HepG2 (cell line): ENCODE results near the gene PSG2.

Experiments used
- ATF6 ChIP-seq: sonication (generic); formaldehyde crosslinking; conservative IDR thresholded peaks from 2 replicates; pipeline ENCODE4 v1.4.0; 2020; ENCODE audit warnings: missing genetic modification reagents
- CEBPB ChIP-seq: IDR thresholded peaks from 2 replicates; pipeline ENCODE4 v1.6.1; 2011; ENCODE audit warnings: low read depth, low read length, improper control_type of control experiment, borderline replicate concordance
- CTCF ChIP-seq: sonication (generic); formaldehyde crosslinking; IDR thresholded peaks from 2 replicates; pipeline ENCODE4 v1.5.0; 2020; ENCODE audit warnings: mild to moderate bottlenecking, missing genetic modification reagents, moderate library complexity
- EHMT2 ChIP-seq: fragments of 200-600 bp; sonication (generic); IDR thresholded peaks from 2 replicates; pipeline ENCODE4 v1.7.0; 2017; ENCODE audit warnings: antibody characterized with exemption, low read depth, low read length, borderline replicate concordance
- ELF1 ChIP-seq: sonication (generic); formaldehyde crosslinking; IDR thresholded peaks from 2 replicates; pipeline ENCODE4 v1.4.0; 2020; ENCODE audit warnings: missing genetic modification reagents
- GABPA ChIP-seq, 2 experiments: IDR thresholded peaks; 2 replicates each; pipeline ENCODE4 v1.6.1; 2011 to 2016; ENCODE audit warnings: low read depth in 2 of 2, low read length in 1 of 2, missing biosample characterization in 1 of 2, missing genetic modification characterization in 1 of 2
- MXI1 ChIP-seq: IDR thresholded peaks from 3 replicates; pipeline ENCODE4 v1.6.1; 2012; ENCODE audit warnings: low read depth, low read length, inconsistent platforms, borderline replicate concordance
- NKX3-1 ChIP-seq: sonication (generic); formaldehyde crosslinking; IDR thresholded peaks from 2 replicates; pipeline ENCODE4 v1.5.0; 2020; ENCODE audit warnings: missing genetic modification reagents
- PBX3 ChIP-seq: sonication (generic); formaldehyde crosslinking; IDR thresholded peaks from 2 replicates; pipeline ENCODE4 v1.8.1; 2023; ENCODE audit warnings: missing genetic modification reagents, inconsistent platforms, borderline replicate concordance
- PCBP1 ChIP-seq: fragments of 200-400 bp; formaldehyde crosslinking; IDR thresholded peaks from 2 replicates; pipeline ENCODE4 v1.6.1; 2017; ENCODE audit warnings: mild to moderate bottlenecking, low read depth, low read length, borderline replicate concordance
- TAF1 ChIP-seq: sonication (generic); formaldehyde crosslinking; IDR thresholded peaks from 2 replicates; pipeline ENCODE4 v1.4.0; 2020; ENCODE audit warnings: missing genetic modification reagents
- ZNF432 ChIP-seq: sonication (generic); formaldehyde crosslinking; IDR thresholded peaks from 2 replicates; pipeline ENCODE4 v1.5.0; 2020; ENCODE audit warnings: missing genetic modification reagents, mild to moderate bottlenecking, borderline replicate concordance
- TF ChIP-seq, protein P1 (sequence below): sonication (generic); formaldehyde crosslinking; IDR thresholded peaks from 2 replicates; pipeline ENCODE4 v1.5.0; 2020; ENCODE audit warnings: missing genetic modification reagents, mild to moderate bottlenecking, borderline replicate concordance
- TF ChIP-seq, protein P2 (sequence below), 2 experiments: sonication (generic) in 1 of 2; formaldehyde crosslinking in 1 of 2; IDR thresholded peaks; 2 replicates each; pipeline versions ENCODE4 v1.5.1 to v1.6.1; 2011 to 2020; ENCODE audit warnings: borderline replicate concordance in 1 of 2, low read depth in 1 of 2, low read length in 1 of 2, mild to moderate bottlenecking in 1 of 2, missing genetic modification reagents in 1 of 2, moderate library complexity in 1 of 2

DNA sequence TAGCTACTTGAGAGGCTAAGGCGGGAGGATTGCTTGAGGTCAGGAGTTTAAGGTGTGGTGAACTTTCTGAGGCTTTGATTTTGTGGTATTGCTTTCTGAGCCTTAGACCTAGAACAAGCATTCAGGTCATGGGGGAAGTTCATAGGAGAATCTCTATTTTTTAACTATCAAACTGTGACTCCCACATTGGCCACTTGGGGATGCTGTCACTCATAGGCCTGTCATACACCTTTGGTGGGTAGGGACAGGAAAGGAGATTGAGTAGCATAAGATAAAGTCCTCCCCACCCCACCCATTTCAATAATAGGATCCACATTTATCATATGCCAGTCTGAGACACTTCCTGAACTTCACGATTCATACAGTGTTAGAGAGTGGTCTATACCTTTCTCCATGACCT is 41.9 kb upstream of the PSG2 start:
- TF ChIP-seq CTCF (CRISPR knock-in tag), result no peak
- TF ChIP-seq TAF1 (CRISPR knock-in tag), result no peak
- TF ChIP-seq CEBPB, result no peak
- no peak for TF ChIP-seq ATF6 (CRISPR knock-in tag)
- TF ChIP-seq MXI1, result no peak
- TF ChIP-seq, protein P1, sequence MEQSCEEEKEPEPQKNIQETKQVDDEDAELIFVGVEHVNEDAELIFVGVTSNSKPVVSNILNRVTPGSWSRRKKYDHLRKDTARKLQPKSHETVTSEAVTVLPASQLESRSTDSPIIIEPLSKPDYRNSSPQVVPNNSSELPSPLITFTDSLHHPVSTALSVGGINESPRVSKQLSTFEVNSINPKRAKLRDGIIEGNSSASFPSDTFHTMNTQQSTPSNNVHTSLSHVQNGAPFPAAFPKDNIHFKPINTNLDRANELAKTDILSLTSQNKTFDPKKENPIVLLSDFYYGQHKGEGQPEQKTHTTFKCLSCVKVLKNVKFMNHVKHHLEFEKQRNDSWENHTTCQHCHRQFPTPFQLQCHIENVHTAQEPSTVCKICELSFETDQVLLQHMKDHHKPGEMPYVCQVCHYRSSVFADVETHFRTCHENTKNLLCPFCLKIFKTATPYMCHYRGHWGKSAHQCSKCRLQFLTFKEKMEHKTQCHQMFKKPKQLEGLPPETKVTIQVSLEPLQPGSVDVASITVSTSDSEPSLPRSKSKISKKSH (CRISPR knock-in tag), result no peak
- TF ChIP-seq NKX3-1, result no peak
- TF ChIP-seq GABPA (IDR thresholded peaks at IDR 0.05; ENCODE audit: low read depth, low read length), result no peak
- no peak for TF ChIP-seq GABPA (CRISPR knock-in tag; IDR thresholded peaks at IDR 0.05; ENCODE audit: low read depth)
- no peak for TF ChIP-seq PBX3 (CRISPR knock-in tag)
- TF ChIP-seq PCBP1, result no peak
- TF ChIP-seq, protein P2, sequence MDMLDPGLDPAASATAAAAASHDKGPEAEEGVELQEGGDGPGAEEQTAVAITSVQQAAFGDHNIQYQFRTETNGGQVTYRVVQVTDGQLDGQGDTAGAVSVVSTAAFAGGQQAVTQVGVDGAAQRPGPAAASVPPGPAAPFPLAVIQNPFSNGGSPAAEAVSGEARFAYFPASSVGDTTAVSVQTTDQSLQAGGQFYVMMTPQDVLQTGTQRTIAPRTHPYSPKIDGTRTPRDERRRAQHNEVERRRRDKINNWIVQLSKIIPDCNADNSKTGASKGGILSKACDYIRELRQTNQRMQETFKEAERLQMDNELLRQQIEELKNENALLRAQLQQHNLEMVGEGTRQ (IDR thresholded peaks at IDR 0.05; ENCODE audit: low read depth, low read length), result no peak
- TF ChIP-seq, protein P2 (CRISPR knock-in tag; IDR thresholded peaks at IDR 0.05; ENCODE audit: borderline replicate concordance), result no peak
- no peak for TF ChIP-seq ZNF432 (CRISPR knock-in tag)
- no peak for TF ChIP-seq EHMT2
- no peak for TF ChIP-seq ELF1 (CRISPR knock-in tag)
